CD4-positive, alpha-beta T cell treated with Interferon gamma for 1 hour (primary cell): Measurements from ENCODE around the gene MAFF.

ENCODE experiments used
- DNase-seq: peaks from one replicate; pipeline ENCODE4 v3.0.0-alpha.2; 2020

MAFF gene

DNA sequence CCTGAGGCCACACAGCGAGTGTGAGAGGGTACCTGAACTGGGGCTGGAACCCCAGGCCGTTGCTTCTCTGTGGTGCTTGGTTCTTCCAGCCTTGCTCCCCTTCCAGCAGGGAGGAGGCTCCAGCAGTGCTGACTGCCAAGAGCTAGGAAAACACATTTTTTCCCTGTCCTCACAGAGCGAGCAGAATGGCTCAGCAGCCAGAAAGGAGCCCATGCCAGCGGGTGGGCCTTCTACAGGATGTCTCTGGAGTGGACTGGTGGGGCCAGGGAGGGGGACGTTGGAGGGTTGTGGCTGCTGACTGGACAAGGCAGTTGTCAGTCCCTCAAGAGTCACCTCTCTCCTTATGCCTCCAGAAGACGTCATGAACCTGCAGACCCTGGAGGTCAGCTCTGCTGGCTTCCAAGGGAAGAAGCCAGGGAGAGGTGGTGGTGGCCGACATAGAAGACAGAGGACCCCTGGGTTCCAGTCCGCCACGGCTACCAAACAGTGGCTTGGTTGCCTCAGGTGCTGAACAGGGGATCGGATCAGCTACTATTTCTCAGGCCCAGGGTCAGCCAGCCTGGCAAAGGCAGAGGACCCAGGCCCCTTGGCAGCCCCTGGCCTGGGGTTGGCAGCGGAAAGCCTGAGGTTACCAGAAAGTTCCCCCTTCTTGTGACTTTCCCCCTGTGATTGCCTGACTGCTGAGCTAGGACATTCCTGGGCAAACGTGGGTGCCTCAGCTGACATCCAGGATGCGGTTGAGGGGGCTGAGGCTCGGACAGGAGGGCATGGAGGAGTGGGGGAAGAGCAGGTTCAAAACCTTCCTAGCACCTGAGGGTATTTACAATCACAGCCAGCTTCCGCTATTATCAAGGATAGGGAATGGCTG lies 3.7 kb downstream of the MAFF start:
- no peak for DNase-seq

GRCh38 chr22:38207898-38208432 lies 6.2 kb downstream of the MAFF start:
- no peak for DNase-seq

GRCh38 chr22:38208551-38208968 lies 6.8 kb downstream of the MAFF start:
- DNase-seq, result no peak

GRCh38 chr22:38211556-38211955 lies 9.8 kb downstream of the MAFF start:
- DNase-seq, result no peak

DNA sequence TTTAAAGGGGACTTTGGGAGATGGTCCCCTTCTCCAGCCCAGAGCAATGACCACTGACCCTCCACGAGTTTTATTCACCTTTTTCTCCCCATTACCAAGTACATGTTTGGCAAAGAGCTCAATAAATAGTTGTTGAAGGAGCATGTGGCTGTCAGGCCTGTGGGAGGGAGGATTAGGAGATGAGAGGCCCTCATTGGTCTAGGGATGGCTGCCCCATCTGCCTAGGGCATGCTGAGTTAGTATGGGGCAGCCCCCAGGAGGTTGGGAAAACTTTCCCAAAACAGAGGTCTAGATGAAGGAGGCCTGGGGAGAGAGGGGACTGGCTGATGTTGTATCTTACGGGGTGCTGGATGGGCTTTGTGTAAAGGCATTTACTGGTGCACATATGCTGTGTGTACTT lies 10.6 kb downstream of the MAFF start:
- DNase-seq, result no peak

DNA sequence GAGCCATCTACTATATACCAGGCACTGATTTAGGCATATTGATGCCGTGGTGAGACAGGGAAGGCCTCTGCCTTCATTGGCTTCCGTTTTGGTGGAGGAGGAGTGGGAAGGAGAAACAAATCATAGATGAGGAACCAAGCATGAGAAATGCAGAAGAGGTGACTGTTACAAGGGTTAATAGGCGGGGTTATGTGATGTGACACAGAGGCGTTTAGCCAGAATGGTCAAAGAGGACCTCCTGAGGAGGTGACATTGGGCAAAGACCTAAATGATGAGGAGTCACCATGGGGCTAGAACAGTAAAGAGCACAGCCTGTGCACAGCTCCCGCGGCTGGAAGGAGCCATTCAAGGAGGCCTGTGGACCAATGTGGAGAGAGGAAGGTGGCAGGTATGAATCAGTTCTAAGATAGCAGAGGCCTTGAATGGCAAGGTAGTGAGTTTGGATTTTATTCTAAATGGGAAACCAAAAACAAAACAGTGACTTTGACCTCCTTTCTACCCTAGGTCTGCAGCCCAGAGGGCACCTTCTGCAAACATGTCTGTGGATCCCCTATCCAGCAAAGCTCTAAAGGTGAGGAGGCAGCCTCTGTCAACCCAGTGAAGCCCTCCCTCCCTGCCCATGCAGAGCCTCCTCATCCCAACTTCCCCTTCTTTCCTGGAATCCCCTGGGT lies 11.7 kb downstream of the MAFF start:
- DNase-seq, result no peak

GRCh38 chr22:38213990-38214301 lies 12.2 kb downstream of the MAFF start:
- DNase-seq, result no peak

- DNase-seq, result peak; percentile 77
Measured at GRCh38 chr22:38214302-38215056, 12.7 kb downstream of the MAFF start.

DNA sequence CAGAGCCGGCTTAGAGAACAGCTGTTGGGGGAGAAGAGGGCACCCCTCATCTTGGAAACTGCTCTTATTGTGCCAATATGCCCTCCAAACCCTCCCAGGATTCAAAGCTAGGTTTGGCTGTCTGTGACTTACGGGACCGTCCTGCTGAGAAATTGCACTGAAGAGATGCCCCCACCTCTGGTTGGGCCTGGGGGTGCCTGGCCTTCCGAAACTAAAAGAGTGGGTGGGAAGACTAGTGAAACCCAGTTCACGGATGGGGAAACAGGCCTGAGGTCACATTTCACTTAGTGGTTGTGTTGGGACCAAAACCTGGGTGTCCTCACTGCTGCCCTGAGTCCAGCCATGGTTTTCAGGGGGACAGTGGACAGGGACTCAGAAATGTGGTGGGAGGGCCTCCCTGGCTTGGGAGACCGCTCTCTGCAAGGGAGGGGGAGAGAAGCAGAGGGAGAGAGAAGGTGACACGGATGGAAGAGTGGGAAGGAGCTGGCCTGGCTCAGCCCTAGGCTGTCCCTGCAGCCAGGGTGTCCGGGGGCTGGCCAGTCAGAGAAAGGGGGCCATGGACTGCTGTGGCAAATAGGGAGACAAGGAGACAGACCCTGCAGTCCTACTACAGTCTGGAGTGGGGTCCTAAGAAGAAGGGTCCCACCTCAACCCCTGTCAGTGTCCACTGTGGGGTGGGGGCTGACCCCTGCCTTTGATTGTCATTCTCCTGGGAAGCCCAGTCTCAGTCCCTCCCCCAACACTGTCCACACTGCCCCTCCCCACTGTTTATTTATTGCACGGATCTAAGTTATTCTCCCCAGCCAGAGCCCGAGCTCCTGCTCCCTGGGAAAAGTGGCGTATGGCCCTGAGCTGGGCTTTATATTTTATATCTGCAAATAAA lies 13.6 kb downstream of the MAFF start:
- DNase-seq, result no peak

DNA sequence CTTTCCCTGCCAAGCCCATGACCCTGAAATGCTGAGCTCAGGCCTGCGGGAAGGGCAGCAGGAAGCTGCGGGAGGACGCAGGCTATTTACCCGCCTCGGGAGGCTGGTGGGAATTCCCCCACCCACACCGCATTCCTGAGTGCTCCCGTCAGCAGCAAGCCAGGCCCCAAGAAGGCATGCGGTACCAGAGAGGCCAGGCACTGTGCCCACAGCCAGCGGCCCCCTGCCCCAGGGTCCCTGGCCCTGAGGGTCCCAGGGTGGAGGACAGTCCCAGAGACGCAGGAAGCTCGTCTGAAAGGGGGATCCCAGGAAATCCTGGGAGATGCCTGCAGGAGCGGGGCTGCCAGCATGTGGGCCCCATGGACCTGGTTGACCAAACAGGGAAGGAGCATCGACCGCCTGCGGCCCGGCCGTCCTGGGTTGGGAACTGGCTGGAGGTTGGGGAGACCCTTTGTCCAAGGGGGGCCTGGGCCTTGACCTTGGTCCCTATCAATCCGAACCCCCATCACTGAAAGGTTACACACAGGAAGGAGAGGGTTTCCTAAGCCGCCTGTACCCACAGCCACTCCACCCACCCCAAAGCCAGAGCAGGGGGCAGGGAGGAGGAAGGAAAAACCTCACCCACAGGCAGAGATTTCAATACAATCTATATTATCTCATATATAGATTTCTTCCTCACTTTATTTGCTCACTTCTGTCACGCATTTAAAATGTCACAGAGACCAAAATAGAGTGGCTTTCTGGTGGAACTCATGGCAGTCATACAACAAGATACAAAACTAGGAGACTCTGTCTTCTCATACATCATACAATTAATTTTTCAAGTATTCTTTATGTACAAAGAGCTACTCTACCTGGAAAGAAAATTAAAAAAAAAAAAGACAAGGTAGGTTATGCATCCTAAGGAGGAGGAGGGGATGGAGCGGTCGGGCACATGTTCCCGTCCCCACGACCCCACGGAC lies 17.1 kb downstream of the MAFF start:
- peak; percentile 54 for DNase-seq

GRCh38 chr22:38219632-38220031 lies 17.8 kb downstream of the MAFF start:
- no peak for DNase-seq

DNA sequence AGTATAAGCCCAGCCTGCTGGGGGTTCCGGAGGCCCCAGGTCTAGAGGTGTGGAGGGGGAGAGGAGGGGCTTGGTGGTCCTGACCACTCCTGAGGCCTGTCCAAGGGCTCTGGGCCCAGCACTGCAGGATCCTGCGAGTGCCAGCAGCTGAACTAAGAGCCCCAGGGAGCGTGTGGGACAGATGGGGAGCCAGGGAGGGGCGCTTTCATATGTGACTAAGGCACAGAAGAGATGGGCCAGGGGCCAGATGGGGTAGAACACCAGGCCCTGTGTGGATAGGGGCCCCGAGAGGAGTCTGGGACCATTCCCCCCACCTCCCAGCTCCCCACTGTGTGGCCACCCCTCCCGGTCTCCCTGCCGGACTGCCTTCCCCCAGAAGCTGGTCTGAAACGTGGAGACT lies 18.4 kb downstream of the MAFF start:
- no peak for DNase-seq

DNA sequence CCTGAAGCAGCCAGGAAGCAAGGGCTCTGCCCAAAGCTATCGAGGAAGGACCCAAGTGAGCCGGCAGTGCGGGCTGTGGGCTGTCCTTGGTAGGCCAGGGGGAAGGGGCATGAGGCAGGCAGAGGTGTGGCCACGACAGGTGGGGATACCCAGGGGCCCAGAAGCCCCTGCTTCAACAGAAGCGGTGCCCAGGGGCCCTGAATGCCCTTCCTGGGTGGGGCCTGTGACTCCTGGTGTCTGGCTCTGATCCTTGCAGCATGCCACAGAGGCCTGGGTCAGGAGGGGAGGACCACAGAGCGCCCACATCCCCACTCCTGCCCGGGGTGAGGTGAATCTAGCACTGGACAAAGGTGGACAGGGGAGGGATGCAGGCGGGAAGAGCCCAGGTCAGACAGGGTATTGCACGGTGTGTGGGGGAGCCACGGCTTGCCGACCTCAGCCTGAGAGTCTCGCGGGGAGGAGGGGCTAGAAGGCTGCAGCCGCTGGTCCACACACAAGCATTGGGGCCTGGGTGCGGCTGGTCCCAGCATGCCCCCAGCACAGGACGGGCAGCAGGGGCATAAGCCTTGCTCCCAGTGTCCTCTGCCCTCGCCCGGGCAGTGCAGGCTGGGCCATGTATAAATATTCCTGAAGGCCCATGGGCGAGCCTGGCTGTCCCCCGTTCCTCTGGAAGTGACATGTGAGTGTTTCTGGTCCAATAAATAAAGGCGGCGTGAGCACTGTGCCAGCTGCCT lies 19.0 kb downstream of the MAFF start:
- no peak for DNase-seq

- DNase-seq, result no peak
Measured at GRCh38 chr22:38221407-38221806, 19.6 kb downstream of the MAFF start.

DNA sequence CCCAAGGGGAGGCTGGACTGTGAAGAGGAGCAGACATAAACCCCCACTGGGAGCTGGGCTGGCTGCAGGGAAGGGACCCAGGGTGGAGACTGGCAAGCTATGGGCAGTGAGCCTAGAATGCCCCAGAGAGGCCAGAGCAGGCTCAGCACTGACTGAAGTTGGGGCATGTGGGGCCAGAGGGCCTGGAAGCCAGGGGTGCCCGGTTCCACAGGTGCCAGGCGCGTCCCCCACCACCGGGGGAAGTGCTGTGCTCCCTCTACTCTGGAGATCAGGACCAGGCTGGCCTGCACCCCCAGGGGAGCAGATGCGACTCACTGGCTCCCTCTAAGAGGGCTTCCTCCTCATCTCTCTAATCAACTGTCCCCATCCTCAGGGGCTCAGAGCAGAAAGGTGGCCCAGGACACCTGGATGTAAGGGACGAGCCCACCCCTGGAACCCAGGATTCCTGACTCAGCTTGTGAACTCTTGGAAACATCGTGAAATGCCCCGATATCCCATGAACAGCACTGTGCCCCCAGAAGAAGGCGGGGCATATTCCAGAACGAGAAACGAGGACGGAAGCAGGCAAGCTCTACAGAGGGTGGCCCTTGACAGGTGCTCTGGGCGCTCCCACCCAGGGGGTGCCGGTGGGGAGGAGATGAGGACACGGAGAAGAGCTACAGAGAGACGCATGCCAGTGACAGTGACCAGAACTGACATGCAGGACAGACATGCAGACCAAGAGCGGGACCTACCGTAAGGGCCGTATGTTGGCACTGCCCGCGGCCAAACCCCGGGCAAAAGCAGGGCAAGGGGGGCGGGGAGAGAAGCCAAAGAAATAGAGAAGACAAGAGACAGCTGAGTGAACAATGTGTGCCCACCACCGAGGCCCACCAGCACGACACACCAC lies 20.4 kb downstream of the MAFF start:
- DNase-seq, result no peak

DNA sequence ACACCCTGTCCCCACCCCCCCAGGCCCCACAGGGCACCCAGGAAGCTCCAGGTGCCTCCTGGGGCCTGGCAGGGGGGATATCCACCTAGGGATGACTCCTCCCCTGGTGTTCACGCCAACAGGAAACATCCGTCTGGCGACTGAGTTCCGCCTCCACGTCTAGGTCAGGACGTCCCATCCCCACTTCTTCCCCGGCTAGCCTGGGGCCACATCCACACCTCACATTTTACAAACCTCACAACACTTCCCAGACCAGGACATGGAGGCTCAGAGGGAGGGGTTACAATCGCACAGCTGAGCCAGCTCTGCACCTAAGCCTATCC lies 21.0 kb downstream of the MAFF start:
- no peak for DNase-seq

- DNase-seq, result no peak
Measured at GRCh38 chr22:38223289-38223960, 21.6 kb downstream of the MAFF start.

DNA sequence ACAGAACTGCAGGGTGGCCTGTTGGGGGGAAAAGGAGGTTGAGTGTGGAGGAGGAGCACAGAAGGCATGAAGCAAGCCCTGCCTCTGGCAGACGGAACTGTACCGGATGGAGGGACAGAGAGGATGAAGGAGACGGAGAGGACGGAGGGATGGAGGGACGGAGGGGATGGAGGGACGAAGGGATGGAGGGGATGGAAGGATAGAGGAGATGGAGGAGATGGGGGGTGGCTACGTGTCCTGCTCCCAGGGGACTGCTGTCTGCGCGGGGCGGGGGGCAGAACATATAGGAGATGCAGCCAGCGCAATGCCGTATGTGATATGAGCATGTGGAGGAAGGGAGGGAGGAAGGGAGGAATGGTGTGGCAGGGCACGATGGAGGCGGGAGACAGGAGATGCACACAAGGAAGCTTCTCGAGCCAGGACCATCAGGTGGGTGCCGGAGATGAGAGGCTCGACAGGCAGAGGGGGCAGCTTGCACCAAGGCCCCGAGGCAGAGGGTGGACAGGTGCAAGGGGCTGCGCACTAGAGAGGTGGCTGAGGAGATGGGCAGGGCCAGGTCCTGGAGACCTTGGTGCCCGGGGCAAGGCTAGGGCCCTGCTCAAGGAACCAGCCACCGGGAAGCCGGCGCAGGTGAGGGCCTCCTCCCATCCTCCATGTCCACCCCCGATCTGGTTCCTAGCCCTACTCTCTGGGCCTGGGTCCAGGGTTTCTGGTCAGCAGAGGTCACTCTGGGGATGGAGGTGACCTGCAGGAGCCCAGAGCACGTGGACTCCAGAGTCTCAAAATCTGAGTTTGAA lies 25.3 kb downstream of the MAFF start:
- no peak for DNase-seq
